HG03135 (cell line): Measurements from ENCODE around the gene SARNP.
"Not testable (repeated sequence)": the region's sequence is repeated elsewhere in the genome, so short reads cannot be mapped to it uniquely, and the experiment has no call there.

ENCODE experiments used
- ATAC-seq: cut with Tn5 transposase; IDR thresholded peaks from one replicate; pipeline ENCODE4 v1.9.1; 2021; ENCODE audit warnings: mild to moderate bottlenecking, moderate library complexity; ENCODE audit not compliant: unreplicated experiment

Gene SARNP, protein sequence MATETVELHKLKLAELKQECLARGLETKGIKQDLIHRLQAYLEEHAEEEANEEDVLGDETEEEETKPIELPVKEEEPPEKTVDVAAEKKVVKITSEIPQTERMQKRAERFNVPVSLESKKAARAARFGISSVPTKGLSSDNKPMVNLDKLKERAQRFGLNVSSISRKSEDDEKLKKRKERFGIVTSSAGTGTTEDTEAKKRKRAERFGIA

DNA sequence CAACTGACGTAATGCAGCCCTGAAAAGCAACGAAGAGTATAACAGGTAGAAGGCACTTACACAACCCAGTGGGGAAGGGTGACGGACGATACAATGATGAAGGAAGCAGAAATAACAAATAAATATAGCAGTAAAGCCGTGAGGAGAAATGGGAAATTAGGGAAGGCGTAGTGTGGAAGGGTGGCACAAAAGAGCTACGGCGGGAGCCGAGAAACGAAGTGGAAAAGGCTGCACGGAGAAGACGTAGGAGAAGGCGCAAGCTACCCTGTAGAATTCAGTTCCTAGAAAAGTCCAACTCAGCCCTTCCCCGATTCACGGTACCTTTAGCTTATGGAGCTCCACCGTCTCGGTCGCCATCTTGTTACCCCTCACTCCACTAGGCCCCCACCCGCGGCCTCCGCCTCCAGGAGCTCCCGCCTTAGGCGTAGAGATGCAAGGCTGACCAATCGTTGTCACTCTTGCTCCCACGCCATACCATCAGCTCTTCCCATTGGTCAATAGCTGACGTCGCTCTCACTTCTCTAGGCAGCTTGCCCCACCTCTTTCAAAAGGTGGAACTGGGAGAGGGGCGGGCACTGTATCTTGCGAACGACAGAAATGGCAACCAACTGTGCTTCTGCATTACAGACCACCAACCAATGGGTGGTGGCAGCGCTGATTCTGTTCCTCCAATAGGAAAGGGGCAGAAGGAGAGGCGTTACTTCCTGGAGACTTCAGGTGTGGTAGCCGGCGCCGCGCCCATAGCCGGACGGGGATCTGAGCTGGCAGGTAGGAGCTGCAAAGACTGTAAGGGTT lies at the start of gene SARNP, which contains the start of gene ORMDL2:
SARNP (minus strand) TSS at position 380 of the 795 bp plus-strand sequence; CDS start at position 357, 23 bp downstream.
ORMDL2 (plus strand) TSS at position 697 of the 795 bp plus-strand sequence. CDS start 959 bp downstream, outside the sequence.
- peak; percentile 97 for ATAC-seq

DNA sequence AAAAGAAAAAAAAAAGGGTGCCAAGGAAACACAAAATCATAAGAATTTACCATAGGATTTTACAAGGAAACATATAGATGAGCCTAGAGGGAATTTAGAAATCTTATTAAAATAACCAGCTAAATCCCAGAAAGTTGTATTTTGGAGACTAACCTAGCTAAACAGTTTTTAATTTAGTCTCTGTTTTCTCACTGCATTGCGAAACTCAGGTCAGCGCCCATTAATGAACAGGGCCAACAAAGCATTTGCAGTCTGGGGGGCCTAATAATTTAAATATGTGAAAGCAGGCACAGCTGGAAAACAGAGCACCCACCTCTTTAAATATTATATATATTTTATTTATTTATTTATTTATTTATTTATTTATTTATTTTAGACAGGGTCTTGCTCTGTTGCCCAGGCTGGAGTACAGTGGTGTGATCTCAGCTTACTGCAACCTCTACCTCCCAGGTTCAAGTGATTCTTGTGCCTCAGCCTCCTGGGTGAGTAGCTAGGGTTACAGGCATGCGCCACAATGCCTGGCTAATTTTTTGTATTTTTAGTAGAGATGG lies 49.0 kb upstream of the SARNP start:
- ATAC-seq = not testable (repeated sequence)

DNA sequence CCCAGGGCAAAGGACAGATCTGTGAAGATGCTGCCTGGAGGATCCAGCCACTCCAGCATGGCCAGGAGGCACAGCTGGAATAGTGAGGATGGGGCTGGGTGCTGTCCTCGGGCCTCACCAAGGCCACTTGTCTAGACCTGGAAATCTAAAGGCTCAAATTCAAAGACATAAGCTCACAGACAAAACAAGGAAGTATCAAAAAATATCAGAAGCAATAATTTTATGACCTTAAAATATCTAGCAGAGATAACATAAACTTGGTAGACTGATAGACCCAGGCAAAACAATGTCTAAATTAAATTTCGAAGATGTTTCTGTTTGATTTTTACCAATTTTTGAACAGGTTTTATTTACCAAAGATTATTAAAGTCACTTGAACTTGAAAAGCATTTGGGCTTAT lies 47.8 kb upstream of the SARNP start:
- ATAC-seq = no peak

- not testable (repeated sequence) for ATAC-seq
These were observed 45.4 kb upstream of the SARNP start for GRCh38 chr12:55862931-55863330.

GRCh38 chr12:55862286-55862685 lies 44.8 kb upstream of the SARNP start:
- no peak for ATAC-seq

DNA sequence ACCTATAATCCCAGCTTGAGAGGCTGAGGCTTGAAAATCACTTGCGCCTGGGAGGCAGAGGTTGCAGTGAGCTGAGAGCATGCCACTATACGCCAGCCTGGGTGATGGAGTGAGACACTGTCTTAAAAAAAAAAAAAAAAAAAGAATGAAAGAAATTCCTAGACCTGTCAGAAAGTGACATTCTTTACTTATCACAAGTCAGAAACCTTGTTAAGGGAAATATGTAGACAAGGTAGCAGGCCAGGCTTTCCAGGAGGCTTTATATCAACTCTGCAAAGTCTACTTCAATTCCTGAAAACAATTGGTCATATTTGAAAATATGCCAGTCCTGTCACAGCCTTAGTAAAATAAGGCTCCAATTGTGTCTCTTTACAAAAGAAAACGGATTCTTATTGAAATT lies 44.3 kb upstream of the SARNP start:
- no peak for ATAC-seq

DNA sequence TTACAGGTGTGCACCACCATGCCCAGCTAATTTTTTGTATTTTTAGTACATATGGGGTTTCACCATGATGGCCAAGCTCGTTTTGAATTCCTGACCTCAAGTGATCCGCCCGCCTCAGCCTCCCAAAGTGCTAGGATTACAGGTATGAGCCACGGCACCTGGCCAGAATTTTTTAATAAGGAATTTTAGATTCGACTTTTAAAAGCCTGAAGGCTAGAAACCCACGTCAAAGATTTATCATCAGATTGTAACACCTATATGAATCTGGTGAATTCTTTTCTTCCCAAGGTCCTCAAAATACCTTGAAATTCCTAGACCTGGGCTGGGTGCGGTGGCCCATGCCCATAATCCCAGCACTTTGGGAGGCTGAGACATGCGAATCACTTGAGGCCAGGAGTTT lies 43.9 kb upstream of the SARNP start:
- no peak for ATAC-seq

DNA sequence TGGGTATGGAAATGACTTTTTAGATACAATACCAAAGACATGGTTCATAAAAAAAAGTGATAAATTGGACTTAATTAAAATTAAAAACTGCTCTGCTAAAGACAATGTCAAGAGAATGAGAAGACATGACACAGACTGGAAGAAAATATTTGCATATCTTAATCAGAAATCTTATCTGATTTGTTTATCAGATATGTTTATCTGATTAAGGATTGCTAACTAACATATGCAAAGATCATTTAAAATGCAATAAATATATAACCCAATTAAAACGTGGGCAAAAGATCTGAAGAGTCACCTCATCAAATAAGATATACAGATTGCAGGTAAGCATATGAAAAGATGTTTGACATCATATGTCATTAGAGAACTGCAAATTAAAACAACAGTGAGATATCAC lies 35.2 kb upstream of the SARNP start:
- no peak for ATAC-seq

- ATAC-seq = no peak
These were observed 33.4 kb upstream of the SARNP start for GRCh38 chr12:55850893-55851292.

- no peak for ATAC-seq
These were observed 32.9 kb upstream of the SARNP start for GRCh38 chr12:55850401-55850800.

GRCh38 chr12:55849616-55850343 lies 32.3 kb upstream of the SARNP start:
- no peak for ATAC-seq

DNA sequence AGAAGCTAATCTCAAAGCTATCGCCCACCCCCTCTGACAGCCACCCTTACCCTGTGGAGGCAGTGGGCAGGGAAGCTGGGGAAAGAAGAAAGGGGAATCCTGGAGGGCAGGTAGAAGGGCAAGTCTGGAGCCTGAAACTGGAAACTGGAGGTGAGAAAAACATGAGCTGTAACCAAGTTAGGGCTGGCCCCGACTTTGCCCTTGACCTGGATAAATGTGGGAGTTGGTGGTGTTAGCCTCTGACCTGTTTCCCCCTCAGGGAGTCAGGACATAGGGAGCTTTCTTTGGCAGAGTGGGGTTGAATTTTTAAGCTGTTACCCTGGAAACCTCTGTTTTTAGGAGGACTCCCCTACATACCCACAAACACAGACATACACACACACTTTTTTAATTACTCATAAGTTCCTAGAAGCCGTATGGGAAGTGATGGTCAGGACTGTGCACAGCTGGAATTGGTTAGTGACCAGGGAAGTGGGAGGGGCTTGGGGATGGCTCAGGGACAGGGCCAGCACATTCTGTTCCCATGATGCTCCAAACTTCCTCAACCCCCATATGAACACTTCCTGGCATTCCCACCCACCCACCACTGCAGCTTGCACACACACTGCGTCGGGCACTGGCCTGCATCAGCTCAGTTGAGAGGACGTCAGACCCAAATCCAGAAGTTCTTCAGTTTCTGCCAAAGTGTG lies 30.2 kb upstream of the SARNP start:
- ATAC-seq = no peak

- no peak for ATAC-seq
These were observed 29.5 kb upstream of the SARNP start for GRCh38 chr12:55847033-55847432.

DNA sequence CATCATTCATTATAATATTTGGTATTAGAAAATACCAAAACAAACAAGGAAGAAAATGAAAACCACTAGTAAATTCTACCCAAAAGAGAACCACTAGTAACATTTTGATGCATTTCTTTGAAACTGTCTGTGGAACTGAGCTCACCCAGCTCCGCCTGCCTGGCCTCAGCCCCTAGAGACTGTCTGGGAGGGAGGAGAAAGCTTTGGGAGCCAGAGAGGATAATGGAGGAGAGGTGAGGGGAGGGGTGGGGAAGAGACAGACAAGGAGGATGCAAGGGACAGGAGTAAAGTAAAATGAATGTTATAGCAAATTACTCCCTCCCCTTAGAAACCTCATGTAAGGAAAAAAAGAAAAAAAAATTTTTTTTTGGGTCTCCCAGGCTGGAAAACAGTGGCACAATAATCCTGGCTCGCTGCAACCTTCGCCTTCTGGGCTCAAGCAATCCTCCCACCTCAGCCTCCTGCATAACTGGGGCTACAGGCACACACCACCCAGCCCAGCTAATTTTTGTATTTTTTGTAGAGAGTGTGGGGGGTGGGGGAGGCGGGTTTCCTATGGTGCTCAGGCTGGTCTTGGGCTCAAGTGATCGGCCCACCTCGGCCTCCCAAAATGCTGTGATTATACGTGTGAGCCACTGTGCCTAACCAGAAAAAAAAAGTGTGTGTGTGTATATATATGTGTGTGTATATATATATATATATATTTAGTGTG lies 28.4 kb upstream of the SARNP start:
- ATAC-seq = no peak

- ATAC-seq = no peak
These were observed 27.8 kb upstream of the SARNP start for GRCh38 chr12:55845361-55845760.

DNA sequence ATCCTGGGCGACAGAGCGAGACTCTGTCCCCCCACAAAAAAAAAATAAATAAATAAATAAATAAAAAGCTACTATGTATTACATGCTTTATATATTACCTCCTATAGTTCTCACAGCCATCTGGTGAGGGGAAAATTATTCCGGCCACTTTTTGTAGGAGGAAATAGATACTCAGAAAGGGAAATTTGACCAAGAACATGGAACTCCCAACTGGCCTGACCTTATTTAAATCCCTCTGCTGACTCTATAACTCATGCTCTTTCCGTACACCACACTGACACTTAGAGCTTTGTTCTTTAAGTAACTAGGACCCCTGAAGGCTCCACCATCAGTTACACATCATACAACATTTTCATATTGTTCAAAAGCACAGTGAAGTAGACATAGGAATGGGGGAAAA lies 27.4 kb upstream of the SARNP start:
- no peak for ATAC-seq

DNA sequence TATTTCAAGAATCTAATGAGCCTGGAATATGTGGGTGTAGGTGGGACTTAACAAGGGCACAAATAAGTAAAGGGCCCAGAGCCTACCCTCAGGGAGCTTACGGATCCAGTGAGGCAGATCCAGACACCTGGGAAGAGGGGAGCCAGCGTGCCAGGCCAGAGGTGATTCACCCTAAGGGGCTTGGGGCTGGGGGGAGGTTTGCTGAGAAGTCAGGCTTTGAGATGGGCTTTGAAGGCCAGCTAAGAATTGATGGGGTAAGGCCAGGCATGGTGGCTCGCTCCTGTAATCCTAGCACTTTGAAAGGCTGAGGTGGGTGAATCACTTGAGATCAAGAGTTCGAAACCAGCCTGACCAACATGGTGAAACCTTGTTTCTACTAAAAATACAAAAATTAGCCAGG lies 25.9 kb upstream of the SARNP start:
- no peak for ATAC-seq

GRCh38 chr12:55842681-55843429 lies 25.3 kb upstream of the SARNP start, which contains the start of gene MMP19:
TSS of gene MMP19 (minus strand) at chr12:55842936. CDS start at chr12:55842830, 106 bp downstream.
- ATAC-seq = no peak

- ATAC-seq = no peak
These were observed 23.2 kb upstream of the SARNP start for GRCh38 chr12:55840581-55841351.
